HFFc6 (cell line): ENCODE measurements around the gene NDRG2. TPM values are rescaled to one million over a fixed set of nuclear protein-coding genes. Genes with fewer than 3 reads are reported as not detected.

ENCODE experiments used
- DNase-seq: peaks from one replicate; pipeline ENCODE4 v3.0.0-alpha.2; 2018
- H3K27ac Mint-ChIP-seq: 2 replicates; pipeline ENCODE4 v1.8.0; 2020; ENCODE audit warnings: mild to moderate bottlenecking, mixed read lengths
- H3K27me3 Mint-ChIP-seq: 2 replicates; pipeline ENCODE4 v1.8.0; 2021; ENCODE audit warnings: mild to moderate bottlenecking, moderate library complexity, mixed read lengths; ENCODE audit not compliant: insufficient read depth
- H3K36me3 Mint-ChIP-seq: 2 replicates; pipeline ENCODE4 v1.8.0; 2021; ENCODE audit warnings: low read depth, mixed read lengths
- H3K4me1 Mint-ChIP-seq: 2 replicates; pipeline ENCODE4 v1.8.0; 2020; ENCODE audit warnings: low read depth, mixed read lengths
- H3K4me3 Mint-ChIP-seq: 2 replicates; pipeline ENCODE4 v1.8.0; 2020; ENCODE audit warnings: mild to moderate bottlenecking, moderate library complexity, mixed read lengths
- H3K9me3 Mint-ChIP-seq: 2 replicates; pipeline ENCODE4 v1.8.0; 2020; ENCODE audit warnings: mild to moderate bottlenecking, mixed read lengths
- total RNA-seq, 6 experiments: library from RNA; stranded (reverse); fragmentation: NEBNext Ultra II Directional; extraction: Animal tissue kit (Norgen Biotek cat#: 25700); gene quantifications; 2 replicates in 1 of 6; 3 replicates in 5 of 6; pipeline ENCODE4 v1.2.3, GENCODE V29; 2021
- TF ChIP-seq, protein P1 (sequence below): fragments of 200-600 bp; sonication (generic); IDR thresholded peaks from 2 replicates; pipeline ENCODE4 v1.5.0; 2021; ENCODE audit warnings: antibody characterized with exemption, mild to moderate bottlenecking

The NDRG2 gene
- total RNA-seq, 6 experiments from 2014 or later: 0.11 to 0.31 (median 0.23) TPM; not detected in 2

- TF ChIP-seq, protein P1, sequence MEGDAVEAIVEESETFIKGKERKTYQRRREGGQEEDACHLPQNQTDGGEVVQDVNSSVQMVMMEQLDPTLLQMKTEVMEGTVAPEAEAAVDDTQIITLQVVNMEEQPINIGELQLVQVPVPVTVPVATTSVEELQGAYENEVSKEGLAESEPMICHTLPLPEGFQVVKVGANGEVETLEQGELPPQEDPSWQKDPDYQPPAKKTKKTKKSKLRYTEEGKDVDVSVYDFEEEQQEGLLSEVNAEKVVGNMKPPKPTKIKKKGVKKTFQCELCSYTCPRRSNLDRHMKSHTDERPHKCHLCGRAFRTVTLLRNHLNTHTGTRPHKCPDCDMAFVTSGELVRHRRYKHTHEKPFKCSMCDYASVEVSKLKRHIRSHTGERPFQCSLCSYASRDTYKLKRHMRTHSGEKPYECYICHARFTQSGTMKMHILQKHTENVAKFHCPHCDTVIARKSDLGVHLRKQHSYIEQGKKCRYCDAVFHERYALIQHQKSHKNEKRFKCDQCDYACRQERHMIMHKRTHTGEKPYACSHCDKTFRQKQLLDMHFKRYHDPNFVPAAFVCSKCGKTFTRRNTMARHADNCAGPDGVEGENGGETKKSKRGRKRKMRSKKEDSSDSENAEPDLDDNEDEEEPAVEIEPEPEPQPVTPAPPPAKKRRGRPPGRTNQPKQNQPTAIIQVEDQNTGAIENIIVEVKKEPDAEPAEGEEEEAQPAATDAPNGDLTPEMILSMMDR: no peak; the same call in 1 of the 2 replicates
- Mint-ChIP-seq H3K27ac (no peak overlapping the region), H3K27me3 (peaks cover 35% of the 10 kb centered on the region), H3K36me3 (no peaks in the 10 kb centered on the region), H3K9me3 (no peaks in the 10 kb centered on the region), H3K4me3 (no peak overlapping the region), H3K4me1 (peaks cover 54% of the 10 kb centered on the region)
- no peak for DNase-seq
Observed at GRCh38 chr14:21040370-21040925, 15.6 kb upstream of the NDRG2 start.

GRCh38 chr14:21039585-21040369 lies 14.9 kb upstream of the NDRG2 start:
- Mint-ChIP-seq H3K36me3 (no peaks in the 10 kb centered on the region), H3K27ac (no peak overlapping the region), H3K4me1 (peaks cover 54% of the 10 kb centered on the region), H3K27me3 (peaks cover 38% of the 10 kb centered on the region), H3K9me3 (no peaks in the 10 kb centered on the region), H3K4me3 (no peak overlapping the region)
- TF ChIP-seq, protein P1: peak; percentile 69
- DNase-seq: peak; percentile 63

DNA sequence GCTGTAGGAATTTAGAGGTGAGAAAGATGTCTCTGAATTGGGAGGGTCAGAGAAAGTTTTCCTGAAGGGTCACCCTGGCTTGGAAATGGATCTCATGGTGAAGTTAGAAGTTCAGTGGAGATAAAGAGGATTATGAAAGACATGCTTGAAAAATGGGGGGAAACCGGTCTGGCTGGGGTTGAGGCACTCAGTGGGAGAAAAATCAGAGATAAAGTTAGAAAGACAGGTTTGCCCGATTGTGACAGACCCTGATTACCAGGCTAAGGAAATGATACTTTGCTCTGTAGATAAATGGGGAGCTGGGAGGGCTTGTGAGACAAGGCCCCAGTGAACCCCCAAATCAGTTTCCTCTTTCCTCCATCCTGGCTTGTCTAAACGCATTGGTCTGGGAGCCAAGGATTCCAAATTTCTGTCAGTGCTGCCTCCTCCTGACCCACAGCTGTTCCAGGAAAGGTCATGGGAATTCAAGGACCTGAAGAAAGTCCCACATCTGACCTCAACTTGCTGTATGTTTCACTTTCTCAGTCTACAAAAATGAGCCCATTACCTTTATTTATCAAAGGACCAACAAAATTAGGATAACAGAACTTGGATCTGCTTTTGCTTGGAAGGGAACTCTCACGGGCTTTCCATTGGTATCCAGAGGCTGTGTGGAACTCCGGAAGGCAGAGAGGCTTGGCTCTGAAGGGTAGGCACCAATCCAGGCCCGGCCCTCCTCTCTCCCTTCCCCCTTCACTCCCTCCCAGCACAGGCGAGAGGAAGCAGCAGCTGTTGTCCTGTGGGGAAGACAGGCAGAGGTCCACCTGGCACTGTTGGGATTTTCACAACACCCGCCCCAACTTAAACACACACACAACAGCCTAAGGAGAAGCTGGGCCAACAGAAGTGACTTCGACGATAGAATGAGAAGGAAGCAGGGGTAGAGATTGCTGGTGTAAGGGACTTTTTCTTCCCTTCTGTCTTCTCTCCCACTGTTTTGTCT lies 13.9 kb upstream of the NDRG2 start:
- H3K9me3 Mint-ChIP-seq: no peaks in the 10 kb centered on the region
- H3K27ac Mint-ChIP-seq: no peak overlapping the region
- H3K4me3 Mint-ChIP-seq: no peak overlapping the region
- H3K4me1 Mint-ChIP-seq: peaks cover 48% of the 10 kb centered on the region
- no peaks in the 10 kb centered on the region for H3K36me3 Mint-ChIP-seq
- H3K27me3 Mint-ChIP-seq: peaks cover 39% of the 10 kb centered on the region
- TF ChIP-seq, protein P1: no peak
- DNase-seq: no peak

DNA sequence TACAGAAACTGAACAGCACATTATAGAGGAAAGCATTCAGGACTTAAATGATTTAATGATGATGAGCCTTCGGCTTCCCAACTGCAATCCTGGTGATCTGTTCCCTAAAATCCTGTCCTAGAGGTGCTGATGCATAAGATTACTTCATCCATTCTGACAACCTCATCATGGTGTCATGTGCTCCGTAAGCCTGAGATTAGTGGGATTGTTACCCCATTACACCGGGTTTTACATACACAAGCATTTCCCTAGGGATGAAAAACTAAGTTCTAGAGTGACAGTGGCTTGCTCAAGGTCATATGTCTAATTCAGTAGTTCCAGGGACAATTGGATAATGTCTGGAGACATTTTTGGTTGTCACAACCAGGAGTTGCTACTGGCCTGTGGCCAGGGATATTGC lies 12.3 kb upstream of the NDRG2 start:
- Mint-ChIP-seq H3K27me3 (peaks cover 36% of the 10 kb centered on the region), H3K4me3 (no peak overlapping the region), H3K27ac (no peak overlapping the region), H3K4me1 (peaks cover 33% of the 10 kb centered on the region), H3K36me3 (no peaks in the 10 kb centered on the region), H3K9me3 (no peaks in the 10 kb centered on the region)
- no peak for DNase-seq
- TF ChIP-seq, protein P1: no peak

- peaks cover 39% of the 10 kb centered on the region for H3K27me3 Mint-ChIP-seq
- H3K9me3 Mint-ChIP-seq: no peaks in the 10 kb centered on the region
- H3K4me3 Mint-ChIP-seq: no peak overlapping the region
- no peak for DNase-seq
- peaks cover 29% of the 10 kb centered on the region for H3K4me1 Mint-ChIP-seq
- TF ChIP-seq, protein P1: no peak
- no peak overlapping the region for H3K27ac Mint-ChIP-seq
- no peaks in the 10 kb centered on the region for H3K36me3 Mint-ChIP-seq
Observed at GRCh38 chr14:21036751-21037150, 11.9 kb upstream of the NDRG2 start.
